COR-L47 (cell line): ENCODE results near the gene PAIP2B.

Experiments
- DNase-seq: peaks from one replicate; lab custom pipeline; 2025; lab: John Stamatoyannopoulos, UW

Gene PAIP2B

GRCh38 chr2:71153585-71154224 lies 73.2 kb downstream of the PAIP2B start:
- no peak for DNase-seq

- DNase-seq = no peak
Measured at GRCh38 chr2:71151620-71152019, 75.3 kb downstream of the PAIP2B start.

- DNase-seq = no peak
Measured at GRCh38 chr2:71150082-71150816, 76.7 kb downstream of the PAIP2B start.

GRCh38 chr2:71148506-71149063 lies 78.3 kb downstream of the PAIP2B start:
- DNase-seq = no peak

GRCh38 chr2:71143782-71144181 lies 83.1 kb downstream of the PAIP2B start:
- DNase-seq = no peak

GRCh38 chr2:71136174-71136573 lies 90.7 kb downstream of the PAIP2B start:
- DNase-seq = no peak

- DNase-seq = no peak
Measured at GRCh38 chr2:71133603-71134002, 93.3 kb downstream of the PAIP2B start.
